Stomach (tissue), 4 donors: ENCODE results near the gene HIGD2A.

Experiments used
- EP300 ChIP-seq: sonication (generic); formaldehyde crosslinking; IDR thresholded peaks from one replicate; pipeline ENCODE4 v1.6.1; 2017; ENCODE audit warnings: antibody characterized with exemption
- POLR2A ChIP-seq, 4 donors: fragments of 450-650 bp; IDR thresholded peaks; one replicate each; pipeline ENCODE4 v1.6.1; 2016; ENCODE audit warnings: antibody characterized with exemption in 4 of 4, control low read depth in 2 of 4, mild to moderate bottlenecking in 1 of 4, moderate library complexity in 1 of 4
- POLR2AphosphoS5 ChIP-seq, 3 donors: sonication (generic); formaldehyde crosslinking; IDR thresholded peaks; one replicate each; pipeline ENCODE4 v1.6.1; 2016; ENCODE audit warnings: antibody characterized with exemption in 3 of 3
- TF ChIP-seq, protein P1 (sequence below), 7 experiments: fragments of 450-650 bp in 4 of 7; fragments of 200-600 bp in 3 of 7; sonication (generic) in 3 of 7; IDR thresholded peaks; one replicate each; pipeline ENCODE4 v1.5.1; 2016 to 2019; ENCODE audit warnings: antibody characterized with exemption in 7 of 7, control low read depth in 2 of 7, mild to moderate bottlenecking in 1 of 7

DNA sequence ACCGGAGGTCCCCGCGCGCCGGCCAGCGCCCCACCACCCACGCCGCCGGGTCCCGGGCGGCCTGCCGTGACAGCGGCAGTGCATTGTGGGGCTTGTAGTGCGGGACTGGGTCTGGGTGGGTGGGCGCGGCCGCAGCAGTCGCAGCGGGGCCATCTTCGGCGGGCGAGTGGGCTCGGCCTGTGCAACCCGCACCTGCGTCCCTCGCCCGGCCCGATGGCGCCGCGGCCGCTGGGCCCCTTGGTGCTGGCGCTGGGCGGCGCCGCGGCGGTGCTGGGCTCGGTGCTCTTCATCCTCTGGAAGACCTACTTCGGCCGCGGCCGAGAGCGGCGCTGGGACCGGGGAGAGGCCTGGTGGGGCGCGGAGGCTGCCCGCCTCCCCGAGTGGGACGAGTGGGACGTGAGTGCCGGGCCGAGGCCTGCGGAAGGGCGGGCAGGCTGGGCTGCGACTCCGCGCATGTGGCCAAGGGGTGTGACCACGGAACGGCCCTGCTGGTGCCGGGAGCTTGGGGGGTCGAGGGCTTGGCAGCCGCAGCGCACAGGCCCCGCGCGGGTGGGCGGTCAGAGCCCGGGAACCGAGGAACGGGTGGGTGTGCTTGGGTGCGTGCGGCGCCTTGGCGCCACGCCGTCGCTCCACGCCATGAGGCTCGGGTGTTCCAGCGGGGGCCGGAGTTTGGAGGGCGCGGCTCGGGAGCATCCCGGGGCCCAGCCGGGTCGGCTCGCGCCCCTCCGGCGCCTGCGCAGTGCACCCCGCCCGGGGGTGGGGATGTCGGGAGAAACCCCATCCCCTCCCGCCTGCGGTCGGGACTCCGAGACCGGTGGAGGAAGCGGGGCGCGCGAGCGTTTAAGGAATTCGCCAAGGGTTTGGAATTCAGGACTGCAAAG lies 23.0 kb upstream of the HIGD2A start, which contains the start of gene ARL10:
- TF ChIP-seq POLR2A (IDR thresholded peaks at IDR 0.05) (no peak), EP300 (no peak), POLR2AphosphoS5 (IDR thresholded peaks at IDR 0.05) (no peak)
- TF ChIP-seq, protein P1, sequence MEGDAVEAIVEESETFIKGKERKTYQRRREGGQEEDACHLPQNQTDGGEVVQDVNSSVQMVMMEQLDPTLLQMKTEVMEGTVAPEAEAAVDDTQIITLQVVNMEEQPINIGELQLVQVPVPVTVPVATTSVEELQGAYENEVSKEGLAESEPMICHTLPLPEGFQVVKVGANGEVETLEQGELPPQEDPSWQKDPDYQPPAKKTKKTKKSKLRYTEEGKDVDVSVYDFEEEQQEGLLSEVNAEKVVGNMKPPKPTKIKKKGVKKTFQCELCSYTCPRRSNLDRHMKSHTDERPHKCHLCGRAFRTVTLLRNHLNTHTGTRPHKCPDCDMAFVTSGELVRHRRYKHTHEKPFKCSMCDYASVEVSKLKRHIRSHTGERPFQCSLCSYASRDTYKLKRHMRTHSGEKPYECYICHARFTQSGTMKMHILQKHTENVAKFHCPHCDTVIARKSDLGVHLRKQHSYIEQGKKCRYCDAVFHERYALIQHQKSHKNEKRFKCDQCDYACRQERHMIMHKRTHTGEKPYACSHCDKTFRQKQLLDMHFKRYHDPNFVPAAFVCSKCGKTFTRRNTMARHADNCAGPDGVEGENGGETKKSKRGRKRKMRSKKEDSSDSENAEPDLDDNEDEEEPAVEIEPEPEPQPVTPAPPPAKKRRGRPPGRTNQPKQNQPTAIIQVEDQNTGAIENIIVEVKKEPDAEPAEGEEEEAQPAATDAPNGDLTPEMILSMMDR (IDR thresholded peaks at IDR 0.05), result no peak
